SK-N-SH treated with all-trans-retinoic acid at 6 μM for 48 hours (cell line): Measurements from ENCODE around the gene PSG3.
"Not testable (repeated sequence)": the region's sequence is repeated elsewhere in the genome, so short reads cannot be mapped to it uniquely, and the experiment has no call there.

Experiments used
- ATAC-seq: fragments of 200-7000 bp; cut with Tn5 transposase; 3 replicates; pipeline ENCODE4 v1.9.1; 2020; ENCODE audit warnings: mild to moderate bottlenecking, moderate library complexity
- CREB5 ChIP-seq: fragments of 250-450 bp; sonication (Bioruptor Pico); IDR thresholded peaks from 2 replicates; pipeline ENCODE4 v1.5.1; 2020; ENCODE audit warnings: low read depth, mild to moderate bottlenecking, moderate library complexity
- ESRRG ChIP-seq: fragments of 250-450 bp; sonication (Bioruptor Pico); IDR thresholded peaks from 2 replicates; pipeline ENCODE4 v1.6.1; 2021; ENCODE audit warnings: mild to moderate bottlenecking
- ISL1 ChIP-seq: fragments of 250-450 bp; sonication (Bioruptor Pico); IDR thresholded peaks from 2 replicates; pipeline ENCODE4 v2.1.2; 2022; ENCODE audit warnings: mild to moderate bottlenecking, moderate library complexity
- SNAI2 ChIP-seq: fragments of 250-450 bp; sonication (Bioruptor Pico); IDR thresholded peaks from 2 replicates; pipeline ENCODE4 v1.5.0; 2020; ENCODE audit warnings: mild to moderate bottlenecking, moderate library complexity
- TSHZ2 ChIP-seq: fragments of 250-450 bp; sonication (Bioruptor Pico); IDR thresholded peaks from 2 replicates; pipeline ENCODE4 v1.5.0; 2020; ENCODE audit warnings: mild to moderate bottlenecking, moderate library complexity
- ZC3H10 ChIP-seq: fragments of 250-450 bp; sonication (Bioruptor Pico); IDR thresholded peaks from 2 replicates; pipeline ENCODE4 v1.5.1; 2021; ENCODE audit warnings: mild to moderate bottlenecking, moderate library complexity
- TF ChIP-seq, protein P1 (sequence below): fragments of 250-450 bp; sonication (Bioruptor Pico); IDR thresholded peaks from 2 replicates; pipeline ENCODE4 v1.8.0; 2020; ENCODE audit warnings: mild to moderate bottlenecking, moderate library complexity, borderline replicate concordance

Gene PSG3

GRCh38 chr19:42760954-42761923, 21.0 kb upstream of the PSG3 start:
- ATAC-seq, result peak; percentile 41; the same call in 2 of the 3 replicates
- TF ChIP-seq ISL1 (peak; percentile 78), CREB5 (CRISPR knock-in tag) (peak; percentile 78; the same call in 1 of the 2 replicates)

GRCh38 chr19:42758667-42759066, 18.4 kb upstream of the PSG3 start:
- not testable (repeated sequence) for ATAC-seq

- ATAC-seq, result not testable (repeated sequence)
Measured at GRCh38 chr19:42752246-42752645, 12.0 kb upstream of the PSG3 start.

DNA sequence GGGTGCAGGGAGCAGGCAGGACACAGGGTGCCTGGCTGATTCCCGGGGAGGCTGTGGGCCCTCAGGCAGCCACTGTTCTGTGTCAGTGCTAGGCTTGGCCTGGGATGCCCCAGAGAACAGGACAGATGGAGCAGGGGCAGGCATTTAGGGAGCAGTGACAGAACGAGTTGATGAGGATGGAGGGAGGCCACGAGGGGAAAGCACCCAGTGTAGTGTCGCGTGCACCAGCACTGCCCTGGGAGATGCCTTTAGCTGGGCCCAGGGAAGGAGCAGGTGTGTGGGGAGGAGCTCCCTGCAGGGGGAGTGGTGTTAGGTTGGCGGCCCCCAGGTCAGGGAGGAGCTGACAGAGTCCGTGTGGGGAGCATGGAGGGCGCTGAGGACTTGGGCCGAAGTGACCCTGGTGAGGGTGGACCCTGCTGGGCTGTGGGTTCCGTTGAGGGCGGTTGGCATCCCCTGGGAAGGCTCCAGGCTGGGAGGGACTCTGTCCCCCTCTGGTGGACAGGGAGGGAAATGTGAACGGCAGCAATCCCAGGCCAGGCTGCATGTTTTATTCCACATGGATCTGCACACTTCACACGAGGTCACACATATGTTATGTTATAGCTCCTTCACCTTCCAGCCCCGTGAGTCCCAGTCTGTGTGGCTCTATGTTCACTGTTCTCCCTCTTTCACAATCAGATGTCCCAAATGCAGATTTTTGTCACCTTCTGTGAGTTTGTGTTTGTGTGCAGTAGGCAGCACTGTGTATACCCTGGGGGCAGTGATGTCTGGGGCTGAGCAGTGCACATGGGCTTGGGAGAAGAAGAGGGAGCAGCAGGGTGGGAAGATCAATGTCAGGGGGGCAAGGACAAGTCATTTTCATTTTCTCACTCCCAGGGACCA, 1.7 kb upstream of the PSG3 start:
- ATAC-seq, result not testable (repeated sequence)

DNA sequence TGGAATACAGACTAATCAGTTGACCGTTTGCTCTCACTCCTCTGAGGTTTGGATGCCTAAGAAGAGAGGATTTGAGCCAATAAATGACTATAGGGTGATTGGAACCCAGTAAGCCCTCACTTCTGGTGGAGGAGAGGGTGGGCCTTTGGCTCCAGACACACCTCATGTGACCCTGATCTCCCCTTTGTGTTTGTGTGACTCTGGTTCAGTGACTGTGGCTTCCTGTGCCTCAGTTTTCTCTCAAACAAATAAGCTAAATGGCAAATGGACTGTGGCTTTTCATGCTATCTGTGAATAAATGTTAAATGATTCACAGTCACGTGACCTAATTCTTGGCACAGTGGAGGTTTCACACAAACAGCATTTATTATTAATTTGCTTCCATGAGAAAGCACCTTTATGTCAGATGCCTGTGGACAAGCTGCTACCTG, 2.7 kb downstream of the PSG3 start:
- not testable (repeated sequence) for ATAC-seq

GRCh38 chr19:42728341-42728740, 11.9 kb downstream of the PSG3 start:
- not testable (repeated sequence) for ATAC-seq

- not testable (repeated sequence) for ATAC-seq
Measured at GRCh38 chr19:42714000-42714399, 26.3 kb downstream of the PSG3 start.

DNA sequence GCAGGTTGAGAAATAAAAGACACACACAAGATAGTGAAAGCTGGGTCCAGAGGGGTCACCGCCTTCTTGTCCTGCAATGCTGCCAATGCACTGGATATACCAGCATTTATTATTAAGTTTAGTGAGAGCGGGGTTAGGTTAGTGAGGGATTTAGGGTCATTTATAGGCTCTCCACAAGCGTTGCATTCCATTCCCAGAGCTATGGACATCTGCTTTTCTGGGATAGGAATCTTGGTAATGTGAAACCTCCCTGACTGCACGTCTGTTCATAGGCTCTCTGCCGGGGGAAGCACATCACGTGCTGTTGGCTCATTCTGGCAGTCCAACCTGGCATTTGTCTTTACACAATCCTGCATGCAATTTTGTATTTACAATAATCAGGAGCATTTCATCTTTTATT, 27.5 kb downstream of the PSG3 start:
- not testable (repeated sequence) for ATAC-seq

- ATAC-seq, result not testable (repeated sequence)
Measured at GRCh38 chr19:42710986-42711385, 29.3 kb downstream of the PSG3 start.

- peak; percentile 44 for ATAC-seq
Measured at GRCh38 chr19:42697884-42698283, 42.4 kb downstream of the PSG3 start.

More at GRCh38 chr19:42697884-42698283, 42.4 kb downstream of the PSG3 start:
- TF ChIP-seq, protein P1, sequence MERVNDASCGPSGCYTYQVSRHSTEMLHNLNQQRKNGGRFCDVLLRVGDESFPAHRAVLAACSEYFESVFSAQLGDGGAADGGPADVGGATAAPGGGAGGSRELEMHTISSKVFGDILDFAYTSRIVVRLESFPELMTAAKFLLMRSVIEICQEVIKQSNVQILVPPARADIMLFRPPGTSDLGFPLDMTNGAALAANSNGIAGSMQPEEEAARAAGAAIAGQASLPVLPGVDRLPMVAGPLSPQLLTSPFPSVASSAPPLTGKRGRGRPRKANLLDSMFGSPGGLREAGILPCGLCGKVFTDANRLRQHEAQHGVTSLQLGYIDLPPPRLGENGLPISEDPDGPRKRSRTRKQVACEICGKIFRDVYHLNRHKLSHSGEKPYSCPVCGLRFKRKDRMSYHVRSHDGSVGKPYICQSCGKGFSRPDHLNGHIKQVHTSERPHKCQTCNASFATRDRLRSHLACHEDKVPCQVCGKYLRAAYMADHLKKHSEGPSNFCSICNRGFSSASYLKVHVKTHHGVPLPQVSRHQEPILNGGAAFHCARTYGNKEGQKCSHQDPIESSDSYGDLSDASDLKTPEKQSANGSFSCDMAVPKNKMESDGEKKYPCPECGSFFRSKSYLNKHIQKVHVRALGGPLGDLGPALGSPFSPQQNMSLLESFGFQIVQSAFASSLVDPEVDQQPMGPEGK (CRISPR knock-in tag), result no peak
- TF ChIP-seq TSHZ2 (CRISPR knock-in tag) (no peak), SNAI2 (CRISPR knock-in tag) (no peak), ZC3H10 (CRISPR knock-in tag) (no peak), ESRRG (CRISPR knock-in tag) (no peak)
- TF ChIP-seq, all 23 proteins: peak for 0
